ENCODE data around the gene KRT71.

DNA sequence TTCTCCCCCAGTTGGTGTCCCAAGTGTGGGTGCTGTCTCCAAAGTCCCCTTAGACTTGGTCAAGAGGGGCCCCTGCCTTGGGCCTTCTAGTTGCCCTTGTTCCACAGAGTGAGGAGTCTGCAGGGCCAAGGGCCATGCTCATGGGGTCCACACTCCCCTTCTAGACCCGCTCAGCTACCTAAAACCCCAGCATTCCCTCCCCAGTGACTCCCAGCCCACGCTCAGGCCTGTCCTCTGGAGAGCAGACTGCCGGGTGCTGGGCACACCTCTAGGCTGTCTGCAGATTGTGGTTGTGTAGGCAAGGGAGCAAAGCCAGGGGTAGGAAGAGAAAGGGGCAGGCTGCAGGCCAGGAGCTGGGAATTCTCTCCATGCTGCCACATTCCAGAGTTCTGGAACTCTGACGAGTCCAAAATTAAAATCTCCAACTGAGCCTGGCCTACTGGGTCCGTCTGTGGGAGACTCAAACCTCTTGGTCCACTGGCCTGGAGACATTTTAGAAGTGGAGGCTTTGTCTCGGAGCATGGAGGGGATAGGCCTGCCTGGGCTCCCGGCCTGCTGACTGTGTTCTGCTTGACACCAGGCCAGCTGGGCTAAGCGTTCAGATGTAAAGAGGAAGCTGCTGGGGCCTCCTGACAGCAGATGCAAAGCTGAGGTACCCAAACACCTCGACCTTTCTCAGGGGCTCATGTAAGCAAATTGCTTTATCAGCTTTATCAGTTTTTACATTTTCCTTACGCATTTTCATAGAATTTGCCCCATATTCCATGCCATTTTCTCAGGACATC, 19.1 kb downstream of the KRT71 start:
- TF ChIP-seq, protein P1, sequence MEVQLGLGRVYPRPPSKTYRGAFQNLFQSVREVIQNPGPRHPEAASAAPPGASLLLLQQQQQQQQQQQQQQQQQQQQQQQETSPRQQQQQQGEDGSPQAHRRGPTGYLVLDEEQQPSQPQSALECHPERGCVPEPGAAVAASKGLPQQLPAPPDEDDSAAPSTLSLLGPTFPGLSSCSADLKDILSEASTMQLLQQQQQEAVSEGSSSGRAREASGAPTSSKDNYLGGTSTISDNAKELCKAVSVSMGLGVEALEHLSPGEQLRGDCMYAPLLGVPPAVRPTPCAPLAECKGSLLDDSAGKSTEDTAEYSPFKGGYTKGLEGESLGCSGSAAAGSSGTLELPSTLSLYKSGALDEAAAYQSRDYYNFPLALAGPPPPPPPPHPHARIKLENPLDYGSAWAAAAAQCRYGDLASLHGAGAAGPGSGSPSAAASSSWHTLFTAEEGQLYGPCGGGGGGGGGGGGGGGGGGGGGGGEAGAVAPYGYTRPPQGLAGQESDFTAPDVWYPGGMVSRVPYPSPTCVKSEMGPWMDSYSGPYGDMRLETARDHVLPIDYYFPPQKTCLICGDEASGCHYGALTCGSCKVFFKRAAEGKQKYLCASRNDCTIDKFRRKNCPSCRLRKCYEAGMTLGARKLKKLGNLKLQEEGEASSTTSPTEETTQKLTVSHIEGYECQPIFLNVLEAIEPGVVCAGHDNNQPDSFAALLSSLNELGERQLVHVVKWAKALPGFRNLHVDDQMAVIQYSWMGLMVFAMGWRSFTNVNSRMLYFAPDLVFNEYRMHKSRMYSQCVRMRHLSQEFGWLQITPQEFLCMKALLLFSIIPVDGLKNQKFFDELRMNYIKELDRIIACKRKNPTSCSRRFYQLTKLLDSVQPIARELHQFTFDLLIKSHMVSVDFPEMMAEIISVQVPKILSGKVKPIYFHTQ (CRISPR knock-in tag; IDR thresholded peaks at IDR 0.05): no peak
- TF ChIP-seq ZNF232 (CRISPR knock-in tag; IDR thresholded peaks at IDR 0.05) (no peak), RELA (CRISPR knock-in tag; IDR thresholded peaks at IDR 0.05; ENCODE audit: borderline replicate concordance) (no peak), PRRX2 (CRISPR knock-in tag; IDR thresholded peaks at IDR 0.05) (no peak), CBFB (CRISPR knock-in tag; IDR thresholded peaks at IDR 0.05; ENCODE audit: low read depth) (no peak)
- TF ChIP-seq, protein P2, sequence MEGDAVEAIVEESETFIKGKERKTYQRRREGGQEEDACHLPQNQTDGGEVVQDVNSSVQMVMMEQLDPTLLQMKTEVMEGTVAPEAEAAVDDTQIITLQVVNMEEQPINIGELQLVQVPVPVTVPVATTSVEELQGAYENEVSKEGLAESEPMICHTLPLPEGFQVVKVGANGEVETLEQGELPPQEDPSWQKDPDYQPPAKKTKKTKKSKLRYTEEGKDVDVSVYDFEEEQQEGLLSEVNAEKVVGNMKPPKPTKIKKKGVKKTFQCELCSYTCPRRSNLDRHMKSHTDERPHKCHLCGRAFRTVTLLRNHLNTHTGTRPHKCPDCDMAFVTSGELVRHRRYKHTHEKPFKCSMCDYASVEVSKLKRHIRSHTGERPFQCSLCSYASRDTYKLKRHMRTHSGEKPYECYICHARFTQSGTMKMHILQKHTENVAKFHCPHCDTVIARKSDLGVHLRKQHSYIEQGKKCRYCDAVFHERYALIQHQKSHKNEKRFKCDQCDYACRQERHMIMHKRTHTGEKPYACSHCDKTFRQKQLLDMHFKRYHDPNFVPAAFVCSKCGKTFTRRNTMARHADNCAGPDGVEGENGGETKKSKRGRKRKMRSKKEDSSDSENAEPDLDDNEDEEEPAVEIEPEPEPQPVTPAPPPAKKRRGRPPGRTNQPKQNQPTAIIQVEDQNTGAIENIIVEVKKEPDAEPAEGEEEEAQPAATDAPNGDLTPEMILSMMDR (IDR thresholded peaks at IDR 0.05): no peak
- TF ChIP-seq, protein P3, sequence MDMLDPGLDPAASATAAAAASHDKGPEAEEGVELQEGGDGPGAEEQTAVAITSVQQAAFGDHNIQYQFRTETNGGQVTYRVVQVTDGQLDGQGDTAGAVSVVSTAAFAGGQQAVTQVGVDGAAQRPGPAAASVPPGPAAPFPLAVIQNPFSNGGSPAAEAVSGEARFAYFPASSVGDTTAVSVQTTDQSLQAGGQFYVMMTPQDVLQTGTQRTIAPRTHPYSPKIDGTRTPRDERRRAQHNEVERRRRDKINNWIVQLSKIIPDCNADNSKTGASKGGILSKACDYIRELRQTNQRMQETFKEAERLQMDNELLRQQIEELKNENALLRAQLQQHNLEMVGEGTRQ (CRISPR knock-in tag; IDR thresholded peaks at IDR 0.05): no peak

Measured in WTC11 (cell line).